SK-N-MC (cell line): Measurements from ENCODE around the gene MGA.

ENCODE experiments used
- EZH2 ChIP-seq: fragments of 200-600 bp; sonication (generic); IDR thresholded peaks from one replicate; pipeline ENCODE4 v1.6.1; 2017; ENCODE audit warnings: antibody characterized with exemption
- FOXP2 ChIP-seq: optimal IDR thresholded peaks from 2 replicates; pipeline ENCODE3; 2011; ENCODE audit warnings: mild to moderate bottlenecking, moderate library complexity; ENCODE audit not compliant: insufficient read depth; ENCODE audit errors: extremely low read length, control extremely low read depth
- POLR2AphosphoS5 ChIP-seq: IDR thresholded peaks from 2 replicates; pipeline ENCODE4 v1.6.1; 2012; ENCODE audit warnings: mild to moderate bottlenecking, low read depth, low read length, borderline replicate concordance

DNA sequence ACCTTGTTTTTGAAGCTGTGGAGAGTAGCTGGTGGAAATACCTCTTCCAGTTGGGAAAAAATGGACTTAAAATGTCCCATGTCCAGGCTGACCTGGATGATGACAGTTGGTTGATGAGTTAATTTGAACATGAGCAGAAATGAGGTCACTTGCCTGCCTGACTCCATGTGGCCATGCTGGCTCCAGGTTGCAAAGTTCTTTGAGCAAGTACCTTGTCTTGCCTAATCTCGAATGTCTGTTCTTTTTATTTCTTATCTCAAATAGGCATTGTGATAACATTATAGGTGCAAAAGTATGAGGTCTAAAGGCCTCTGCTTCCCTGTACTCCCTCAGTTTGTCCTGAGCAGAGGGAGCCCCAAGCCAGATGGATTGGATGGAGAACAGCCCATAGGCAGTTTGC, 123.1 kb downstream of the MGA start:
- no peak for TF ChIP-seq POLR2AphosphoS5
- no peak for TF ChIP-seq EZH2
- TF ChIP-seq FOXP2, result no peak
